Measurements from ENCODE around the gene HSD11B1L. TPM values are rescaled to one million over a fixed set of nuclear protein-coding genes. Genes with fewer than 3 reads are reported as not detected.
"Not testable (repeated sequence)": the region's sequence is repeated elsewhere in the genome, so short reads cannot be mapped to it uniquely, and the experiment has no call there.

Gene HSD11B1L
- polyA plus RNA-seq, 12 donors = 2.9 to 6.9 (median 4.9) TPM; not detected in 2

DNA sequence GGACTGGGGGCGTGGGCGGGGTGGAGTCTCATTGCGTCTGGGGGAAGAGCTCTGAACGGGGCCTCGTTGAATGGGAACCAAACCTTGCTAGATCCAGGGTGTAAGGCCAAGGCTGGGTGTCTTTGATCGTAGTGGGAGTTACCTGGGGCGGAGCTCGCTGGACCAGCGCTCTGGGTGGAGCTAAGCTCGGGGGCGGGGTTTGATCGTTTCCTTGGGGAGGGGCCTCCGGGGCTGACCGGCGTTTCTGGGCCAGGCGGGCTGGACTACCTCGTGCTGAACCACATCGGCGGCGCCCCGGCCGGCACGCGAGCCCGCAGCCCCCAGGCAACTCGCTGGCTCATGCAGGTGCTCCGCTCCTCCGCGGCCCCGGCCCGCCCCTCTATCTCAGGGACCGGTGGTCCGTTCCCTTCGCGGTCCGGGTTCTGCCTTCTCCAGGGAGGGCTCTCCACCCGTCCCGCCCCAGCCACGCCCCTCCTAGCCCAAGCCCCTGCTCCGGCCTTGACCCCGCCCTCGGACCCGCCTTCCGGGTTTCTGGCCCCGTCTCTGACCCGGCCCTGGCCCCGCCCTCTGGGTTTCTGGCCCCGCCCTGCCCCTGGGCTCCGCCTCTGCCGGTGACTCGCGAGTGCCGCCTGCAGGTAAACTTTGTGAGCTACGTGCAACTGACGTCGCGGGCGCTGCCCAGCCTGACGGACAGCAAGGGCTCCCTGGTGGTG is 6.0 kb downstream of the HSD11B1L start:
- peak; percentile 93 for DNase-seq

DNA sequence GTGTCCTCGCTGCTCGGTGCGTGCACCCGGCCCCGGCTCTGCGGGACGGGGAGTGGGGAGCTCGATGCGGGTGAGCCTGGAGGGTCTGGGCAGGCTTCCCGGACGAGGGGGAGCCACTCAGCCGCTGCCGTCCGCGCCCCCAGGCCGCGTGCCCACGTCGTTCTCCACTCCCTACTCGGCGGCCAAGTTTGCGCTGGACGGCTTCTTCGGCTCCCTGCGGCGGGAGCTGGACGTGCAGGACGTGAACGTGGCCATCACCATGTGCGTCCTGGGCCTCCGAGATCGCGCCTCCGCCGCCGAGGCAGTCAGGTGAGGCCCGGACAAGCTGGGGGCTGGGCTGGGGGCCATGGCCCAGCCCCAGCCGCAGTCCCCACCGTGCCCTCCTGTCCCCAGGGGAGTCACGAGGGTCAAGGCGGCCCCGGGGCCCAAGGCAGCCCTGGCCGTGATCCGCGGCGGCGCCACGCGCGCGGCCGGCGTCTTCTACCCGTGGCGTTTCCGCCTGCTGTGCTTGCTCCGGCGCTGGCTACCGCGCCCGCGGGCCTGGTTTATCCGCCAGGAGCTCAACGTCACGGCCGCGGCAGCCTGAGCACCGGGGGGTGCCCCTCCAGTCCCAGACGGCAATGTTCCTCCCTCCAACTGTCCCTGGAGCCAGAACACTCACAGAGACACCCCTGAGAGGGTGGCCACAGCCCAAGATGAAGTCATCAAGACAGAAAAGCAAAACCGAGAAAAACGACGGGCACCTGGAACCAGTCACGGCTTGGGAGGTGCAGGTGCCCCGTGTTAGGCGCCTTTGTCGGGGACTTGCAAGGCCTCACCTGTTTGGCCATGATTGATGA is 6.8 kb downstream of the HSD11B1L start:
- DNase-seq = no peak

DNA sequence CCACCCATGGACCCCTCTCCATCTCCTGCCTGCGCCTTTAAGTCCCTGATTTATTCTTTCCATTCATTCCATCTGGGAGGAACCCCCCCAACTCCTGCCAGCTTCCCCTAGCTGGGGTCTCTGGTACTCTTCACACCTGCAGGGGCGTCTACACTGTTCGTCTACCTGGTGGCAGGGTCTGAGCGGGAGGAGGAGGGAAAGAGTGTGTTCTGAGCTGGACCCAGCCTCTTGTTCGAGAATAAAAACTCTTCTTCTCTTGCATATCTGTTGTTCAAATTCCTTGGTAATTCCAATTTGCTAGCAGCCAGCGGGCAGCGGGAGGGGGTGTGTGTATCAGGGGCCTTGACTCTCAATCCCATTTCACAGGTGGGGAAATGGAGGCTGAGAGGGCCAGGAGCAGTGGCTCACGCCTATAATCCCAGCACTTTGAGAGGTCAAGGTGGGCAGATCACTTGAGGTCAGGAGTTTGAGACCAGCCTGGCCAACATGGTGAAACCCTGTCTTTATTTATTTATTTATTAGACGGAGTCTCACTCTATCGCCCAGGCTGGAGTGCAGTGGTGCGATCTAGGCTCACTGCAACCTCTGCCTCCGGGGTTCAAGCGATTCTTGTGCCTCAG is 7.5 kb downstream of the HSD11B1L start:
- DNase-seq = not testable (repeated sequence)

DNA sequence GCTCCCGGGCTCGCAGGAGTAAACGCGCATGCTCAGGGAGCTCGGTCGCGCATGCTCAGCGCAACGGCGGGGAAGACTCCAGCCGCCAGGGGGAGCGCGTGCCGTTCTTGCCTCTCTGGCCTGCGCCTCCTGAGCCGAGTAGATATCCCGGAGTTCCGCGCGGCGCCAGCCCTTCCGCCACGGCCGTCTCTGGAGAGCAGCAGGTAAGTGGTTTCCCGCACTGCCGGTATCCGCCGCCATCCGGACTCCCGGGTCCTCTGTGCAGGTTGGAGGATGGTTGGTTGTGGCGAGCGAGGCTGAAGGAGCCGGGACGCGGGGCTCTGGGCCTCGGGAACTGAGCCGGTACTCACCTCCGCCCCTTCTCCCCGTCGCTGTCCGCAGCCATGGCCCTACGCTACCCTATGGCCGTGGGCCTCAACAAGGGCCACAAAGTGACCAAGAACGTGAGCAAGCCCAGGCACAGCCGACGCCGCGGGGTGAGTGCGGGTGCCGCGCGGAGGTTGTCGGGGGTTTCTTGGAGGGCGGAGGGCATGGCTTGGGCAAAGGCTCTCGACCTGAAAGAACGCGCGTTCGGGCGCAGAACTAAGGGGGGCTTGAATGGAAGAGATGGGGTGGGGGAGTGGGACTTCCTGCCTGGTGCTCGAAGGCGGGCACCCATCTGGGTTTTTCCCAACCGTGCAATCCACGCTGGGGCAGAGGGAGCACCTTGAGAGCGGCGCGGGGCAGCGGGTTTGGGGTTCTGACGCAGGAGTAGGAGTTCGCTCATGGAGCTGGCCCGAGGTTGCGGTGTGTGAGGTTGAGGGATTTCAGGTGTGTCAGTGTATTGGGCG is 9.5 kb downstream of the HSD11B1L start, which contains the start of gene RPL36:
RPL36 (plus strand) TSS at position 171 of the 830 bp plus-strand sequence; CDS start at position 384, 213 bp downstream.
- DNase-seq = peak; percentile 99

DNA sequence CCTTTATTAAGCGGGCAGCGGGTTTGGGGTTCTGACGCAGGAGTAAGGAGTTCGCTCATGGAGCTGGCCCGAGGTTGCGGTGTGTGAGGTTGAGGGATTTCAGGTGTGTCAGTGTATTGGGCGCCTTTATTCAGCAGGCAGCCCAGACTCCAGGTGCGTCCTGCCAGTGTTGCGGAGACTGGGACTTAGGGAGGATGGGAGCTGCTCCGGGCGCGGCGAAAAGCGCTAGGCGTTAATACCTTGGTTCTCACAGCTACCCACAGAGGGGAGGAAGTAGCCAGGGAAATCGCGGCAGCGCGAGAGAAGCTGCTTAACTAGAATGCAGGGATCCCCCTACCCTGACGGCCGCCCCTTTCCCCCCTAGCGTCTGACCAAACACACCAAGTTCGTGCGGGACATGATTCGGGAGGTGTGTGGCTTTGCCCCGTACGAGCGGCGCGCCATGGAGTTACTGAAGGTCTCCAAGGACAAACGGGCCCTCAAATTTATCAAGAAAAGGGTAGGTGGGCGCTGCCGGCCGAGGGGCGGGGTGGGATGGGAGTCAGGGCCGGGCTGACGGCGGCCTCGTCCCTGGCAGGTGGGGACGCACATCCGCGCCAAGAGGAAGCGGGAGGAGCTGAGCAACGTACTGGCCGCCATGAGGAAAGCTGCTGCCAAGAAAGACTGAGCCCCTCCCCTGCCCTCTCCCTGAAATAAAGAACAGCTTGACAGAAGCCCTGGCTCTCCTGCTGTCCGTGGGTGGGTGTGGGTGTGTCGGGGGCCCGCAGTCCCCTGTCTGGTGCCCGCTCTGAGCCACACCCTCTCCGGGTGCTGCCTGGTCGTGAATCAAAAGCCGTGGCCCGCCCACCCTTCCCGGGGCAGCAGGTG is 10.4 kb downstream of the HSD11B1L start:
- peak; percentile 66 for DNase-seq

DNA sequence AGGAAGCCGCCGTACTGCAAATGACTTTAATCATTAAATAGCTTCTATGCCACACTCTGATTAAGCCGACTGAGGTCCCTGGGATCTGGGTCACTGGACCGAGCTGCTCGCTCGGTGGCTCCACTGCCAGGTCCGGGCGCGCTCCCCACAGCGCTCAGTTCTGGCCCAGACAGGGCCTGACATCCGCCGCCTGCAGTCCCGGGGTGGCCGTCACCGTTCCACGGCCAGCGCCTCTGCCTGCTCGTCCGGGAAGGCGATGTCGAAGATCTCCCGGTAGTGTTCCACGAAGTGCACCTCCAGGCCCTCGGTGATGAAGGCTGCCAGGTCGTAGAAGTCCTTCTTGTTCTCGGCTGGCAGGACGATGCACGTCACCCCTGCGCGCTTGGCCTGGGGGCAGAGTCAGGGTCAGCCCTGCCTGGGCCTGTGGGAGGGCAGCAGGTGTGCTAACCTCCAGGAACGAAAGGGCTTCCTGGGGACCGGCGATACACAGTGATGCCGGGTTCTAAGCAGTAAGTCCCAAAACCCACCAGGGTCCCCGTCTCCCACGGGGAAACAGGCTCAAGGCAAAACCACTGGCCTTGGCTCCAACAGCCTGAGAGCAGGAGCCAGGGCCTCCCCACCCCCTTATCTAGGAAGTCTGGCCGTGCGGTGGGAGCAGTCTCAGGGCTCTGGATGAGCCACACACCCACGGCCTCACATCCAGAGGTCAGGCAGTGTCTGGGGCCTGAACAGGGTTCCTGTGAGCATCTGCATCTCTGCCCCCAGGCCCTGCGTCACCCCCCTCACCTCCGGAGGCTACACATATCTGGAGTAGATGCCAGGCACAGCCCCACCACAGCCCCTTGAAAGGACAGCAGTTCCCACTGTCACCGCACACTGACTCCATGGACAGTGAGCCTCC is 11.2 kb downstream of the HSD11B1L start:
- no peak for DNase-seq

DNA sequence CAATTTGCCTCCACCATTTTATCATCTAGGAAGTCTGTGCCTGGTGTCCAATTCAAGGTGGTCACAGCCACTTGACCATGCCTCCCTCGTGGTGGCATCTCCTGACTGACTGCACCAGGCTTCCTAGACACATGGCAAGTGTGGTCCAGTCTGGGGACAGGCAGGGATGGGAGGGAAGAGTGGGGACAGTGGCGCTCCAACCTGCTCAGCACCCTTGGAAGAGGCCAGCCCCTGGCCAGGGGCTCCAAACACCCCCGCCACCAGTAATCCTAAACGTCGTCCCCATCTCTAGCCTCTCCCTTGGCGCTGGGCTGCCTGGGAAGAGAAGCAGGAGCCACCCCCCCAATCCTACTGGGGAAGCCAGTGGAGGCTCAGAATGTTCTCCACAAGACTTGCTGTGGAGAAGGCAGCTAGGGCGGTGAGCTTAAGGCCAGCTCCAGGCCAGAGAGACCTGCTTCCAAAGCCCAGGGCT is 11.9 kb downstream of the HSD11B1L start:
- no peak for DNase-seq

DNA sequence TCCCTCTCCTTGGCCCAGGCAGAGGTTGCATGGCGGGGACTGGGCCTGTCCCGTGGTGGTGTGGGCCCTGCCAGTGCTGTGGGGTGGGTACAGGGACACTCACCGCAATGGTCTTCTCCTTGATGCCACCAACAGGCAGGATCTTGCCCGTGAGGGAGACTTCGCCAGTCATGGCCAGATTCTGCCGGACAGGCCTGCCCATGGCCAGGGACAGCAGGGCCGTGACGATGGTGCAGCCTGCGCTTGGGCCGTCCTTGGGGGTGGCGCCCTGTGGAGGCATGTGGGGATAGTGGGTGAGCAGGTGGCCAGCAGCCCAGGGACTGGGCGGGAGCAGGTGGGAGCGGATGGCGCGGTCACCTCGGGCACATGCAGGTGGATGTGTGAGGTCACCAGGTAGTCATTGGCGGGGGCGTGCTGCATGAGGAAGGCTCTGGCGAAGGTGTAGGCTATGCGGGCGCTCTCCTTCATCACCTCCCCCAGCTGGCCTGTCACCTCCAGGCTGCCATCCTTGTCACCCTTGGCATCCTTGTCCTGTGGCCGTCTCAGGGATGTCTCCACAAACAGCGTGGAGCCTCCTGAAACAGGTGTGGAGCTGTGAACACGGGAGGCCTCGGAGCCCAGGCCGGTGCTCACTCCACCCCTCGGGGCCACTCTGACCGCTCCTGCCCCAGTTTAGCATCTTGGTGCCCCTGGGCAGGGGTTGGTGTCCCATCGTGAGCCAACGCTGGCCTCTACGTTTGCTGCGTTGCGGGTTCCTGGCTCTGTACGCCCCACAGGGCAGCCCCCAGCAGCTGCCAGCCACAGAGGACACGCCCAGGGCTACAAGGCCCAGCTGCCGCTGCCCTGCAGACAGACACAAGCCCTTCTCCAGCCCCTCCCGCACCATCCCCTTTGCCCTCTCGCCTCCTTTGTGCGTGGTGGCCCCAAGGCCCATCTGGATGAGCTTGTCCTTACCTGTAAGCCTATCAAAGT is 12.7 kb downstream of the HSD11B1L start:
- no peak for DNase-seq

DNA sequence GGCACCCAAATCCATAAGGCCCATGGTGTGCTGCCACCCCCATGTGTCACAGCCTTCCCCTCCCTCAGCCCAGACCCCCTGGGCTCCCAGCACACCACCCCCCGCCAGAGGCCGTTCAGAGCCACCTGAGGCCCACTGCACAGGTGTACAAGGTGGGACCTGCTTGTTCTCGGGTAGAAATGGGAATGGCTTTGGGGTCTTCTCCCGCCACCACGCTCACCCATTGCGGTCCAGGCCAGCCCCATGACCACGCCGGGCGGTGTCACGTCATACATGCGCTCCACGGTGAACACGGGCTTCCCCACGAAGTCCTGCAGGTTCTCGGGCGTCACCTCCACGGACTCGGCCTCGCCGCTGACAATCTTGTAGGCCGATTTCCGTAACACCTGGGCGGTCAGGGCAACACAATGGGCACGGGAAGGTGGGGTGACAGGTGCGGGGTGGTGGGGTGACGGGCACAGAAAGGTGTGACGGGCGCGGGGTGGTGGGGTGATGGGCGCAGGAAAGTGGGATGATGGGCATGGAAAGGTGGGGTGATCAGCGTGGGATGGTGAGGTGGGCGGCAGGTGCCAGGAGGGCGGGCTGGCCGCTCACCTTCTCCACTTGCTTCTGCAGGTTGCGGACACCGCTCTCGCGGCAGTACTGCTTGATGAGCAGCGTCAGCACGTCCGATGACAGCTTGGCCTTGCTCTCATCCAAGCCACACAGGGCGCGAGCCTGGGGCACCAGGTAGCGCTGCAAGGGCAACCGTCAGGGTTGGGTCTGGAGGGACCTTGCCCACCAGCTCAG is 13.5 kb downstream of the HSD11B1L start:
- DNase-seq = no peak

DNA sequence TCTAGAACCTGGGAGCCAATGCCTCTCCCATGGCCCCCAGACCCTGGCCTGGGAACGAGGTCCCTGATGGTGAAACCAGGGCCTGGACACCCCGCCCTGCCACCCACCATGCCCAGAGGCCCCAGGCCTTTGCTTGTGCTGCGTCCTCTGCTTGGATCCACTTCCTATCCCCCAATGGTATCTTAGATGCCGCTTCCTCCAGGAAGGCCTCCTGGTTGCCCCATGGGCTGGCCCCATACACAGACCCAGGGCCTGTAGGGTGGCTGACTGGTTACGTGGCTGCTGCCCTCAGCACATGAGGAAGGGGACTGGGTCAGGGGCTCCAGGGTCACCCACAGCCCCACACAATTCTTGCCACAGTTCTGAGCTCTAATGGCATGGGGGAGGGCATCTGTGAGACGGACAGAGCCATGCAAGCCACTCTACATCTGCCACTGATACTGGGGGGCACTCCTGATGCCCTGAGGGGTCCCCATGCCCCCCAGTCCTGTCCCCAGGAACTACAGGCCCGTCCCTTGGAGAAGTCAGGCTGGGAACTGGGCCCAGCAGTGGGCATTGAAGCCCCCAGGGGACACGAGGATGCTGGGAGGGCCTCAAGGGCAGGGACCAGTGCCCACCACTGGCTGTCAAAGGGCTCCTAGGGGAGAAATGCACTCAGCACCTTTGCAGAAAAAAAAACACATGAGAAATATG is 14.3 kb downstream of the HSD11B1L start:
- DNase-seq = no peak

DNA sequence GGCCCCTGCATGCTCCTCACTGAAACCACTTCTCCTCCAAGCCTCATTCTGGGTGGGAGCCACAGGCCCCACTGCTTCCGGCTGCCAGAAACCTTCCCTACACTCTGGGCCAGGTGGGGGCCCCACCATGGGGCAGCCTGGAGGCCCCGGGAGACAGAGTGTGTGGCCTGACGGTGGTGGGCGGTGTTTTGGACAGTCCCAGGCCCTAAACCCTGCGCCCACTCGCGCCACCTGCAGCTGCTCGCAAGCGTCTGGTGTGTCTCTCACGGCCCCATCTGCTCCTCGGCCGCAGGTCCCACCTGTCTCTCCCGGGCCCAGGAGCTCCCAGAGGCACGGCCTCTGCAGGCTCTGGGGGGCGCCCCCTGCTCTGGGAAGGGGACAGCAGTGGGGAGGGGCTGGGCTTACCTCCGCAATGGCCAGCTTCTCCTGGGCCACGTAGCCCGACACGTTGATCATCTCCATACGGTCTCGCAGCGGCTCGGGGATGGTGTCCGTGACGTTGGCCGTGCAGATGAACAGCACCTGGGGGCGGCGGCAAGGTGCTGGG is 14.9 kb downstream of the HSD11B1L start:
- DNase-seq = no peak

DNA sequence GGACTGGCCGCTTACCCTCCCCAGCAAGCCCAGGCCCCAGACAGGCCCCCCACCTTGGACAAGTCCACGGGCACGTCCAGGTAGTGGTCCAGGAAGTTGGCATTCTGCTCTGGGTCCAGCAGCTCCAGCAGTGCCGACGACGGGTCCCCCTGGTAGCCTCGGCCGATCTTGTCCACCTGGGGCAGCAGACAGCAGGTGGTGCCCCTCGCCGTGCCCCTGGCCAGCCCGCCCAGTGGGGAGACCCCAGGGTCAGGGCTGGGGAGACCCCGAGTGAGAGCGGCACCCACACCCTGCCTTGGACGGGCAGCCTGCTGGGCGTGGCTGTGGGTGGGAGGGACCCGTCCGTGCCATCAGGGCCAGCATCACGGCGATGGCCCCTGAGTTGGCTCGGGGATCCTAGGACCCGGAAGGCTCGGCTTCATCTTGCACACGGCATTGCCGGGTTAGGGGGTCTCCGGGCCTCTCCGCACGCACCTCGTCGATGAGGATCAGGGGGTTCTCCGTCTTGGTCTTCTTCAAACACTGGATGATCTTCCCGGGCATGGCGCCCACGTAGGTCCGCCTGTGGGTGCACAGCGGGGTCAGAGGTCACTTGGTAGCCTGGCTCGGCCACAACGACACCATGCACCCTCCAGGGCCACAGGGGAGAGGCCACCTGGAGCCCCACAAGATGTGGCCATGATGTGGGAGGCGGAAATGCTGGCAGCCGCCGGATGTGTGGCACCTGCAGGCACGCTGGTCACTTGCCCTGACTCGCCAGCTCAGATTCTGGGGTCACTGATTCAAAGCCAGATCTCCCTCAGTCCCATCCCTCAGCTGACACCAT is 15.6 kb downstream of the HSD11B1L start:
- DNase-seq = no peak

DNA sequence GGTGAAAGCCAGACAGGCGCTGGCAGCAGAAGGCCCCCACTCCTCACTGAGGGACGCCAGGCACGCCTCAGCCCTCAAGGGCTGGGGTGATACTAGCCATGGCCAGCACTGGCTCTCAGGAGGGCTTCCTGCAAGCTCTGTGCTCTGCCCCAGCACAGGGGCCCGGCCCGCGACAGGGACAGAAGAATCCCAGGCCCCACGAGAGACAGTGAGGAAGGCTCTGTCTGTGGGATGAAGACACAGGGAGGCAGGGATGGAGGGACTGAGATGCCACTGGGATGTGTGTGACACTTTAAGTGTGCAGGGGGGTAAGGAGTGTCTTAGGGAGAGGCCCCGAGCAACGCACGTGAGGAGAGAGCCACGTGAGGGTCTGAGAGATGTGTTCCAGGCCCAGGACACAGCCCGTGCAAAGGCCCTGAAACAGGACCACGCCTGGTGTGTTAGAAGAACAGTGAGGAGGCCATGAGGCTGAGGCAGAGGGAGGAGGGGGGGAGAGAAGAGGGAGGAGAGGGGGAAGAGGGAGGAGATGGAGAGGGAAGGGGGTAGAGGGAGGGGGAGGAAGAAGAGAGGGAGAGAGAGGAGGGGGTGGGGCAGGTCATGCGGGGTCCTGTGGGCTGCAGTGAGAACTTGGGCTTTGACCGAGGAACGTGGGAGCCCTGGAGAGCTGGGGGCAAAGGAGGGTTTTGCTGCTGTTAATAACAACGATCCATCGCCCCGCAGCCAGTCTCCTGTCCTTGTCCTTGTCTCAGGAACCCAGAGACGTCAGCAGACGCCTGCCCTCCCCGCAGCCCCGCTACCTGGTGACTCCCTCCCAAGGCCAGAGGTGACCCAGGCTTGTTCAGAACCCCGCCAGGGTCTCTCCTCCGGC is 16.4 kb downstream of the HSD11B1L start:
- no peak for DNase-seq

DNA sequence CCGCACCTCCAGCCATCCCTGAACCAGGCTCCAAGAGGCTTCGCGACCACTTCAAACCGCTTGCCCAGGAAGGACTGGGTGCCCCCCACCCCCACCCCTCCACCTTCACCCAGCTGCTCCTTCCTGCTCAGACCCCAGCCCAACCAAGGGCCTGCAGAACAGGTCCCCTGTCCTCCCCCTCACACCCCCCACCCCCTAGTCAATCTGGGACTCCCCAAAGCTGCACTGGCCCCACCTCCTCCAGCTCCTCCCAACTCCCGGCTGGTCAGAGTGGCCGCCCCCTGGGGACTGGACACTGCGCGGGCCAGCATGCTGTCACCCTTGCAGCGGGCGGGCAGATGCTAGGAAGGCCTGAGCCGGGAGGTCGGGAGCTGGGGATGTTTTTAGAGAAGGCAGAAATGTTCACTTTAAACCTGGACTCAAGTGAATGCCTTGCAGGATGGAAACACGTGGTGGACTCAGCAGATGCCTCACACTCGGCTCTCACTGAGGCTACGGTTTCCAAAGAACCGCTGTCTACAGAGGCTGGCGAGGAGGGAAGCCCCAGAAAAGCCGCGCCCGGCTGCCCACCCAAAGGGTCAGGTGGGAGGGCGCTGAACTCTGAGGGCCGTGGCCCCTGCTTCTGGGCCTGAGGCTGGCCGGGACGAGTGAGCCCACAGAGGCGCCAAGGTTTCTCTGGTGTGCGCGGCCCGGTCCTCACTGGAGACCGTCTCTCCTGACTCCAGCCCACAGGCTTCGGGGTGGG is 17.2 kb downstream of the HSD11B1L start:
- DNase-seq = no peak

Measured in muscle of arm (tissue), 12 donors.